ENCODE measurements around the gene FOXO6. TPM values are rescaled to one million over a fixed set of nuclear protein-coding genes. Genes with fewer than 3 reads are reported as not detected.

FOXO6 gene
- total and polyA plus RNA-seq, 10 of the 15 experiments (the other 5 are each of a cell fraction or from before 2014, with no cell fraction given), result 0.37 TPM; not detected in 9

DNA sequence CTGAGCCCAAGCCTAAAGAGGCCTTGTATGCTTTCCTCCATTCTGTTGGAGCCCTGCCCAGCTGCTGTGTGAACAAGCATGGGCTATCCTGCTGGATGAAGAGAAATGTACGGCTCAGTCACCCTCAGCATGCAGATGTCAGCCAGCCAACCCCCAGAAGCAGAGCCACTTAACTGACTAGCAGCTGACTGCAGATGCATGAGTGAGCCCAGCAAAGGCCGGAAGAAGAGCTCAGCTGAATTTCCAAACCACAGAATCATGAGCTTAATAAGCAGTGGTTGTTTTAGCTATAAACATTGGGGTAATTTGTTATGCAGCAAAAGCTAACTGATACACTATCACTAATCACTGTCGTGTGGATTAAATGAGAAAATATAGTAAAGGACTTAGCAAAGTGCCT is 39.0 kb downstream of the FOXO6 start:
- in situ Hi-C loops (cut with MboI), result no loop called here

More for the DNA sequence above, 39.0 kb downstream of the FOXO6 start:
- Histone ChIP-seq H3K9me3 (replicated peaks; ENCODE audit: control insufficient read depth, insufficient read depth, low read length) (peaks cover 4% of the 10 kb centered on the region; the same call in 2 of the 3 replicates), H3K36me3 (ENCODE audit: control insufficient read depth in 2 of 2, insufficient read depth in 2 of 2, low read length in 1 of 2) (no peaks in the 10 kb centered on the region), H3K27me3 (replicated peaks in 1 of 2; ENCODE audit: control insufficient read depth in 2 of 2, insufficient read depth in 2 of 2, low read length in 1 of 2) (peaks cover 0 to 1% of the 10 kb centered on the region in 2 experiments; a peak in 2 of 4 replicates), H4K20me1 (ENCODE audit: control insufficient read depth, insufficient read depth) (no peaks in the 10 kb centered on the region), H3K4me3 (no peak overlapping the region), H3K79me2 (ENCODE audit: control insufficient read depth, insufficient read depth, low read length) (no peaks in the 10 kb centered on the region), H2AFZ (ENCODE audit: control insufficient read depth, low read depth, low read length) (no peak overlapping the region), H3K4me2 (ENCODE audit: control insufficient read depth, insufficient read depth) (no peak overlapping the region), H3K27ac (ENCODE audit: control insufficient read depth, insufficient read depth) (no peak overlapping the region), H3K9ac (ENCODE audit: control insufficient read depth, insufficient read depth, low read length) (no peak overlapping the region), H3K4me1 (ENCODE audit: control insufficient read depth, insufficient read depth, low read length) (no peaks in the 10 kb centered on the region)
- intact Hi-C loops (cut with micrococcal nuclease; ENCODE audit: unreplicated experiment), result no loop called here
- ChIA-PET CTCF (interaction anchor here (0.6 to 1.6 kb wide), 3 partner anchors 15 to 634 kb away, joined by 3 read pairs; no protein-coding TSS in a partner anchor), POLR2A (no interaction called here), SMC1A (ENCODE audit: uncharacterized antibody, unreplicated experiment) (interaction anchor here (0.8 kb wide), 1 partner anchor 30 kb away, joined by 4 read pairs; no protein-coding TSS in a partner anchor), RAD21 (ENCODE audit: unreplicated experiment) (no interaction called here)
- DNase-seq (ENCODE audit: low read depth, low spot score), result no peak
- WGBS (ENCODE audit: insufficient coverage, insufficient replicate concordance, low lambda C conversion rate, missing lambda C conversion rate), result 2% methylated on average over 3 of the region's 3 CpGs
- FAIRE-seq, result no peak
- TF ChIP-seq, protein P1, sequence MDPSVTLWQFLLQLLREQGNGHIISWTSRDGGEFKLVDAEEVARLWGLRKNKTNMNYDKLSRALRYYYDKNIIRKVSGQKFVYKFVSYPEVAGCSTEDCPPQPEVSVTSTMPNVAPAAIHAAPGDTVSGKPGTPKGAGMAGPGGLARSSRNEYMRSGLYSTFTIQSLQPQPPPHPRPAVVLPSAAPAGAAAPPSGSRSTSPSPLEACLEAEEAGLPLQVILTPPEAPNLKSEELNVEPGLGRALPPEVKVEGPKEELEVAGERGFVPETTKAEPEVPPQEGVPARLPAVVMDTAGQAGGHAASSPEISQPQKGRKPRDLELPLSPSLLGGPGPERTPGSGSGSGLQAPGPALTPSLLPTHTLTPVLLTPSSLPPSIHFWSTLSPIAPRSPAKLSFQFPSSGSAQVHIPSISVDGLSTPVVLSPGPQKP (IDR thresholded peaks at IDR 0.05; ENCODE audit: low read depth, low read length), result no peak
- TF ChIP-seq, protein P2, sequence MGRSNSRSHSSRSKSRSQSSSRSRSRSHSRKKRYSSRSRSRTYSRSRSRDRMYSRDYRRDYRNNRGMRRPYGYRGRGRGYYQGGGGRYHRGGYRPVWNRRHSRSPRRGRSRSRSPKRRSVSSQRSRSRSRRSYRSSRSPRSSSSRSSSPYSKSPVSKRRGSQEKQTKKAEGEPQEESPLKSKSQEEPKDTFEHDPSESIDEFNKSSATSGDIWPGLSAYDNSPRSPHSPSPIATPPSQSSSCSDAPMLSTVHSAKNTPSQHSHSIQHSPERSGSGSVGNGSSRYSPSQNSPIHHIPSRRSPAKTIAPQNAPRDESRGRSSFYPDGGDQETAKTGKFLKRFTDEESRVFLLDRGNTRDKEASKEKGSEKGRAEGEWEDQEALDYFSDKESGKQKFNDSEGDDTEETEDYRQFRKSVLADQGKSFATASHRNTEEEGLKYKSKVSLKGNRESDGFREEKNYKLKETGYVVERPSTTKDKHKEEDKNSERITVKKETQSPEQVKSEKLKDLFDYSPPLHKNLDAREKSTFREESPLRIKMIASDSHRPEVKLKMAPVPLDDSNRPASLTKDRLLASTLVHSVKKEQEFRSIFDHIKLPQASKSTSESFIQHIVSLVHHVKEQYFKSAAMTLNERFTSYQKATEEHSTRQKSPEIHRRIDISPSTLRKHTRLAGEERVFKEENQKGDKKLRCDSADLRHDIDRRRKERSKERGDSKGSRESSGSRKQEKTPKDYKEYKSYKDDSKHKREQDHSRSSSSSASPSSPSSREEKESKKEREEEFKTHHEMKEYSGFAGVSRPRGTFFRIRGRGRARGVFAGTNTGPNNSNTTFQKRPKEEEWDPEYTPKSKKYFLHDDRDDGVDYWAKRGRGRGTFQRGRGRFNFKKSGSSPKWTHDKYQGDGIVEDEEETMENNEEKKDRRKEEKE (IDR thresholded peaks at IDR 0.05), result no peak
- TF ChIP-seq POLR2A (IDR thresholded peaks at IDR 0.05; ENCODE audit: low read depth, low read length) (no peak), RAD21 (IDR thresholded peaks at IDR 0.05; ENCODE audit: insufficient read depth, low read depth, low read length) (no peak), POU2F2 (IDR thresholded peaks at IDR 0.05; ENCODE audit: borderline replicate concordance, low read depth, low read length) (no peak), SUPT20H (IDR thresholded peaks at IDR 0.05; ENCODE audit: borderline replicate concordance, control insufficient read depth, low read depth, low read length) (no peak), ZSCAN29 (IDR thresholded peaks at IDR 0.05) (no peak), ASH2L (IDR thresholded peaks at IDR 0.05; ENCODE audit: borderline replicate concordance, low read depth) (no peak), IKZF1 (conservative IDR thresholded peaks at IDR 0.05) (no peak), MYB (IDR thresholded peaks at IDR 0.05; ENCODE audit: borderline replicate concordance, low read depth, low read length) (no peak), ZBED1 (IDR thresholded peaks at IDR 0.05; ENCODE audit: borderline replicate concordance) (no peak), HDGF (IDR thresholded peaks at IDR 0.05) (no peak)
- TF ChIP-seq, protein P3, sequence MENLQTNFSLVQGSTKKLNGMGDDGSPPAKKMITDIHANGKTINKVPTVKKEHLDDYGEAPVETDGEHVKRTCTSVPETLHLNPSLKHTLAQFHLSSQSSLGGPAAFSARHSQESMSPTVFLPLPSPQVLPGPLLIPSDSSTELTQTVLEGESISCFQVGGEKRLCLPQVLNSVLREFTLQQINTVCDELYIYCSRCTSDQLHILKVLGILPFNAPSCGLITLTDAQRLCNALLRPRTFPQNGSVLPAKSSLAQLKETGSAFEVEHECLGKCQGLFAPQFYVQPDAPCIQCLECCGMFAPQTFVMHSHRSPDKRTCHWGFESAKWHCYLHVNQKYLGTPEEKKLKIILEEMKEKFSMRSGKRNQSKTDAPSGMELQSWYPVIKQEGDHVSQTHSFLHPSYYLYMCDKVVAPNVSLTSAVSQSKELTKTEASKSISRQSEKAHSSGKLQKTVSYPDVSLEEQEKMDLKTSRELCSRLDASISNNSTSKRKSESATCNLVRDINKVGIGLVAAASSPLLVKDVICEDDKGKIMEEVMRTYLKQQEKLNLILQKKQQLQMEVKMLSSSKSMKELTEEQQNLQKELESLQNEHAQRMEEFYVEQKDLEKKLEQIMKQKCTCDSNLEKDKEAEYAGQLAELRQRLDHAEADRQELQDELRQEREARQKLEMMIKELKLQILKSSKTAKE (IDR thresholded peaks at IDR 0.05; ENCODE audit: low read depth, poor library complexity, severe bottlenecking), result no peak
- no peak for ATAC-seq
- BruUV-seq (replicated peaks), result no TSS peak
